ENCODE data around the gene CCDC93. TPM values are rescaled to one million over a fixed set of nuclear protein-coding genes. Genes with fewer than 3 reads are reported as not detected.

CCDC93 gene
- total and polyA plus RNA-seq, 9 donors: 10.3 to 33.8 (median 25.4) TPM

DNA sequence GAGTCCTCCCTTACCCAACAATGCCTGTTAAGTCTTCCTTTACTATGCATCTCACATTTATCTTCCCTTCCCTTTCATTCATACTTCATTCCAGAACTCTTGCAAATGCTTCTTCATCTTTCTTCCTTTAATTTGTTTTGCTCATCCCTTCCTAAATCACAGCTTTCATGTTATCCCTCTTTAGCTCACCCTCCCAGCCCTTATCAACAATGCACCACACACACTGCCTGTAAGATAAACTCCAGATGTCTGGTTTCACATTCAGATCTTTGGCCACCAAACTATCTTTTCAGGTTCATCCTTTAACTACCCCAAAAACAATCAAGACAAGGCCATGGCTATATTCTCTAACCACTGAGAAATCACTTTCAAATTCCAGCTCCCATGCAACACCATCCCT lies 3.4 kb downstream of the CCDC93 start:
- H3K27ac ChIP-seq: no peak overlapping the region
- intact Hi-C loops (cut with DNase I): no loop called here
- no peak overlapping the region for H3K4me3 ChIP-seq
- DNase-seq: no peak
- TF ChIP-seq EP300 (IDR thresholded peaks at IDR 0.05): no peak
- no peak for TF ChIP-seq POLR2A (IDR thresholded peaks at IDR 0.05)
- TF ChIP-seq, protein P1, sequence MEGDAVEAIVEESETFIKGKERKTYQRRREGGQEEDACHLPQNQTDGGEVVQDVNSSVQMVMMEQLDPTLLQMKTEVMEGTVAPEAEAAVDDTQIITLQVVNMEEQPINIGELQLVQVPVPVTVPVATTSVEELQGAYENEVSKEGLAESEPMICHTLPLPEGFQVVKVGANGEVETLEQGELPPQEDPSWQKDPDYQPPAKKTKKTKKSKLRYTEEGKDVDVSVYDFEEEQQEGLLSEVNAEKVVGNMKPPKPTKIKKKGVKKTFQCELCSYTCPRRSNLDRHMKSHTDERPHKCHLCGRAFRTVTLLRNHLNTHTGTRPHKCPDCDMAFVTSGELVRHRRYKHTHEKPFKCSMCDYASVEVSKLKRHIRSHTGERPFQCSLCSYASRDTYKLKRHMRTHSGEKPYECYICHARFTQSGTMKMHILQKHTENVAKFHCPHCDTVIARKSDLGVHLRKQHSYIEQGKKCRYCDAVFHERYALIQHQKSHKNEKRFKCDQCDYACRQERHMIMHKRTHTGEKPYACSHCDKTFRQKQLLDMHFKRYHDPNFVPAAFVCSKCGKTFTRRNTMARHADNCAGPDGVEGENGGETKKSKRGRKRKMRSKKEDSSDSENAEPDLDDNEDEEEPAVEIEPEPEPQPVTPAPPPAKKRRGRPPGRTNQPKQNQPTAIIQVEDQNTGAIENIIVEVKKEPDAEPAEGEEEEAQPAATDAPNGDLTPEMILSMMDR (IDR thresholded peaks at IDR 0.05): no peak
- H3K36me3 ChIP-seq: no peaks in the 10 kb centered on the region
- peaks cover 3% of the 10 kb centered on the region for H3K4me1 ChIP-seq (ENCODE audit: insufficient read depth)
- no peaks in the 10 kb centered on the region for H3K27me3 ChIP-seq
- no peaks in the 10 kb centered on the region for H3K9me3 ChIP-seq

DNA sequence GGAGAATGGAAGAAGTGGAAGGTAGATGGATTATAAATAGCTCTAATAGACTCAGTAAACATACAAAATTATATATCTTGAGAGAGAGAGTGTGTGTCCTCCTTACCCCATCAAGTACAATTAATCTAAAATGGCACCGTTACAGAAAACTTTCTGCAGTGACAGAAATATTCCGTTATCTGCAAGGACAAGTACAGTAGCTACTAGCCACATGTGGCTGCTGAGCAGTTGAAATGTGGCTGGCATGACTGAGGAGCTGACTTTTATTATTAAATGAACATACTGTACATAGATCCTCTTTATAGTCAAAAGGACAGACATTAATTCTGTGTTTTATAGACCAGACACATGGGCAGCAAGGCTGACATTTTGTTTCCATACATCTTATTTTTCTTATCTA lies 7.0 kb downstream of the CCDC93 start:
- TF ChIP-seq POLR2A (IDR thresholded peaks at IDR 0.05): no peak
- TF ChIP-seq, protein P1 (IDR thresholded peaks at IDR 0.05): no peak
- DNase-seq: no peak
- Histone ChIP-seq H3K36me3 (no peaks in the 10 kb centered on the region), H3K9me3 (no peaks in the 10 kb centered on the region), H3K27me3 (no peaks in the 10 kb centered on the region), H3K4me1 (ENCODE audit: insufficient read depth) (no peaks in the 10 kb centered on the region), H3K27ac (no peak overlapping the region), H3K4me3 (no peak overlapping the region)
- WGBS, 3 donors: 69 to 82% (median 78%) methylated on average over 2 of the region's 2 CpGs
- intact Hi-C loops (cut with DNase I): no loop called here

DNA sequence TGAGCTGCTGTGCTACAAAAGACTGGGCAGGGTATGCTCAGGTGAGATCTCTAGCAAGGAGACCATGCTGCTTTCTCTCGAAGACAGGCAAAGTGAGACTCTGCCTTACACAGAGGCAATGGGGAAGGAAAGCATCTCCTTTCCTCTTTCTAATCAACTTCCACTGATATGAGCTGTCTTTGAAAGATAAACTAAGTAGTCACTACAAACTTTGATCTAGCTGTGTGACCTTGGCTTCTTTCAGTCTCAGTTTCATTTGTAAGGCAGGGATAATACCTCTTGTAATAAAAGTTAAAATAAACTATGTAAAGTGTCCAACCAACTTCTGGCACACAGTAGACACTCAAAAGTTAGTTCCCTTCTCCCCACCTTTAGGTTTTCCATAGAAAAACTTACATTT lies 7.5 kb downstream of the CCDC93 start:
- Histone ChIP-seq H3K27ac (no peak overlapping the region), H3K36me3 (no peaks in the 10 kb centered on the region), H3K9me3 (no peaks in the 10 kb centered on the region), H3K4me1 (ENCODE audit: insufficient read depth) (no peaks in the 10 kb centered on the region), H3K4me3 (no peak overlapping the region), H3K27me3 (no peaks in the 10 kb centered on the region)
- WGBS, 3 donors: 43 to 63% (median 56%) methylated on average over 1 of the region's 1 CpG
- intact Hi-C loops (cut with DNase I): no loop called here
- TF ChIP-seq POLR2A (IDR thresholded peaks at IDR 0.05): no peak
- DNase-seq: no peak

DNA sequence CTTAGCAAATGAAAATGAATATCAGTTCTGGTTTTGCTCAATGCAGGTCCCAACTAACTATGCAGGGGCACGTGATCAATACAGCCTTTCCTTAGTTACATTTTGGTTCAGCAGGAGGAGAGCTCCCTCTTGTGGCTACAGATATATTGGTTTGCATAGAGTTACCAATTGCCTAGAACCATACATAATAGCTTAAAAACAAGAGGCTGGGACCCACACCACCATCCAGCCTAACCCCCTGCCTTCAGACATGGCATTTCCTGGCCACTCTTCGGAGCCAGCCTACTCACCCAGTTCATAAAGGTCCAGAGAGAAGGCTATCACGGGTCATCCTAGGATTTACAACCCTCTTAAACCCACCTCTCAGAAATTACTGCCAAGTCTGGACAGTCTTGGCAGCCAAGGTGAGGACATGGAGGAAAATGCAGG lies 10.5 kb downstream of the CCDC93 start:
- DNase-seq: peak in 3 of 5 donors; percentile 16 to 48 (median 22)
- 10 to 18% (median 17%) methylated on average over 3 of the region's 3 CpGs for WGBS, 3 donors
- H3K4me1 ChIP-seq (ENCODE audit: insufficient read depth): no peaks in the 10 kb centered on the region
- H3K27ac ChIP-seq: no peak overlapping the region
- H3K4me3 ChIP-seq: no peak overlapping the region
- no peak for TF ChIP-seq EP300 (IDR thresholded peaks at IDR 0.05)
- TF ChIP-seq, protein P1 (IDR thresholded peaks at IDR 0.05): peak; percentile 52 to 81 (median 72)
- H3K27me3 ChIP-seq: no peaks in the 10 kb centered on the region
- H3K36me3 ChIP-seq: no peaks in the 10 kb centered on the region
- intact Hi-C loops (cut with DNase I): loop anchor here in 2 of 4 donors (5.0 kb wide), 1 partner anchor 166 kb away; no protein-coding TSS in a partner anchor
- no peaks in the 10 kb centered on the region for H3K9me3 ChIP-seq

DNA sequence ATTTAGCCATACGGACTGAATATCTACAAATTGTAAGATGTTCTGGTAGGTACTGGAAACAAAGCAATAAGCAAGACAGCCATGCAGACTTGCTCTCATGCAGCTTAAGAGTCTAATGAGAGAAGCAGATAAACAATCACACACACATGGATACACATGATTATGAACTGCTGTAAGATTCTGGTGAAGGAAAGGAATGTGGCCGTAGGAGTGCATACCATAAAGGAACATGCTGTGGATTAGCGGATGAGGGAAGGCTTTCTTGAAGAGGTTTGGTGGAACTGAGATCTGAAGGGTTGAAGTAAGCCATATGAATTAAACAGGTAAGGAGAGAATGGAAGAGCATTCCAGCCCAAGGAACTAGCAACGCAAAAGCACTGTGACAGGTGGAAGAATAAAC lies 13.8 kb downstream of the CCDC93 start:
- DNase-seq: no peak
- no peaks in the 10 kb centered on the region for H3K4me1 ChIP-seq (ENCODE audit: insufficient read depth)
- H3K4me3 ChIP-seq: no peak overlapping the region
- intact Hi-C loops (cut with DNase I): loop anchor here in 2 of 4 donors (5.0 kb wide), 1 partner anchor 163 kb away; no protein-coding TSS in a partner anchor
- H3K27ac ChIP-seq: no peak overlapping the region
- no peaks in the 10 kb centered on the region for H3K36me3 ChIP-seq
- no peaks in the 10 kb centered on the region for H3K27me3 ChIP-seq
- H3K9me3 ChIP-seq: no peaks in the 10 kb centered on the region
- TF ChIP-seq, protein P1 (IDR thresholded peaks at IDR 0.05): no peak
- TF ChIP-seq EP300 (IDR thresholded peaks at IDR 0.05) (no peak), POLR2A (IDR thresholded peaks at IDR 0.05) (no peak)
- WGBS, 3 donors: 74 to 80% (median 78%) methylated on average over 4 of the region's 4 CpGs

All from ovary (tissue), 9 donors.